DOHH2 (cell line): ENCODE data around the gene DCAF10.

ENCODE experiments used
- CTCF ChIP-seq: fragments of 200-600 bp; sonication (generic); IDR thresholded peaks from one replicate; pipeline ENCODE4 v1.5.1; 2014; ENCODE audit warnings: antibody characterized with exemption, mild to moderate bottlenecking, low read depth, low read length; ENCODE audit not compliant: poor library complexity, severe bottlenecking
- EZH2phosphoT487 ChIP-seq: fragments of 200-600 bp; sonication (generic); IDR thresholded peaks from 2 replicates; pipeline ENCODE4 v1.6.1; 2017; ENCODE audit warnings: borderline replicate concordance, mild to moderate bottlenecking, antibody characterized with exemption, low read length, moderate library complexity, mixed read lengths

- TF ChIP-seq CTCF (no peak), EZH2phosphoT487 (no peak)
Measured at GRCh38 chr9:37908698-37909186, 108.1 kb downstream of the DCAF10 start.
